NCI-H2107 treated with DMSO at 0.1 percent for 48 hours (cell line): ENCODE results near the gene POU3F1.
A peak's percentile ranks its signal among the peaks of the same experiment; 100 is the strongest.
"Not testable (repeated sequence)": the region's sequence is repeated elsewhere in the genome, so short reads cannot be mapped to it uniquely, and the experiment has no call there.

ENCODE experiments used
- DNase-seq: peaks from one replicate; lab custom pipeline; 2025; ENCODE audit not compliant: unreplicated experiment; lab: John Stamatoyannopoulos, UW

POU3F1 gene

DNA sequence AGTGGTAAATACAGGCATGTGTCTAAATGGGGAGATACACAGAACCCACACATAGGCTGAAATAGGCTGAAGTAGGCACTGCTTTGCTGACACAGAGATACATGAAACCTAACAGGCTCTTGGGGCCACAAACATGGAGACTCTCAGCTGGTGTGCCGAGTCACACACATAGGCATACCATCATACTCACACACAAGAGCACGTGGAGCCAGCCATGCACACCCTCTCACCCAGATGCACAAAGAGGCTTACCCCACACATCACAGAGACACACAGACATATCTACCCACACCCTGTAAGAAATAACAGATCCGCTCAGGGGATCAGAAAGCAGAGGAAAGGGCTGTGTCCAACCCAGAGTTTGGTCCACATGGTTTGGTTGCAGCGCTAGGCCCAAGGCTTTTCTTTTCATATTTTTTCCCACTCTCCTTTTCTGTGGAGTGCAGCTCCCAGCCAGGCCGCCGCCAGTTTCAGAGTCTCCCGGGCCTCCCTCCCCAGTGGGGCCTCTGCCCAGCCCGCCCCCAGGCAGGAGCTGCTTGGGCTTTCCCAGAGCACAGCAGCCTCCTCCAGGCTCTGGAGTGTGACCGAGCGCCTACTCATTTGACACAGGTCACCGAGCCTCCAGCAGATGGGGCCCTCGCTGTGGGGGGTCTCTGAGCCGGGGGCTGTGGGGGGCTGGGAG lies 3.9 kb upstream of the POU3F1 start:
- DNase-seq, result no peak

DNA sequence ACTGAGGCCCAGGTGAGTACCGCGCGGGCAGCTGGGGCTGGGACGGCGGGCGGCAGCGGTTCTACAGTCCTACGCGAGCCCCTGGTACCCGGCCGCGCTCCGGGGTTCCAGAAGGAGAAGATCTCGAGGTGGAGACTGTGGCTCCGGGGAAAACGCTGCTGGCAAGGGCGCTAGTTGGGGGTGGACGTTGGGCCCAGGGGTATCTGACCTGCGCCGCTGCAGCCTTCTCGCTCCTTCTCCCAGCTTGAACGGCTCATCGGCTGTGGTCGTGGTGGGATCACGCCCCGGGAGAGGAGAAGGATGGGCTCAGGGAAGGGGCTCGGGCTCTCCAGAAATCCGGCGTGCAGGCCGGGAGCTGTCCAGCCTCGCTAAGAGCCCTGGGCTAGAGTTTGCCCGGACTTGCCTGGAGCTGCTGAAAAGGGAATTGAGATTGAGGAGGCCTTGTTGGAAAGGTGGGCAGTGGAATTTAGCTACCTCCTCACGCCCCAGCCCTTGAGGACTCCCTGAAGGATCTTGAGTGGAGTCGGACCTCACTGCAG lies 1.1 kb upstream of the POU3F1 start:
- DNase-seq, result no peak

DNA sequence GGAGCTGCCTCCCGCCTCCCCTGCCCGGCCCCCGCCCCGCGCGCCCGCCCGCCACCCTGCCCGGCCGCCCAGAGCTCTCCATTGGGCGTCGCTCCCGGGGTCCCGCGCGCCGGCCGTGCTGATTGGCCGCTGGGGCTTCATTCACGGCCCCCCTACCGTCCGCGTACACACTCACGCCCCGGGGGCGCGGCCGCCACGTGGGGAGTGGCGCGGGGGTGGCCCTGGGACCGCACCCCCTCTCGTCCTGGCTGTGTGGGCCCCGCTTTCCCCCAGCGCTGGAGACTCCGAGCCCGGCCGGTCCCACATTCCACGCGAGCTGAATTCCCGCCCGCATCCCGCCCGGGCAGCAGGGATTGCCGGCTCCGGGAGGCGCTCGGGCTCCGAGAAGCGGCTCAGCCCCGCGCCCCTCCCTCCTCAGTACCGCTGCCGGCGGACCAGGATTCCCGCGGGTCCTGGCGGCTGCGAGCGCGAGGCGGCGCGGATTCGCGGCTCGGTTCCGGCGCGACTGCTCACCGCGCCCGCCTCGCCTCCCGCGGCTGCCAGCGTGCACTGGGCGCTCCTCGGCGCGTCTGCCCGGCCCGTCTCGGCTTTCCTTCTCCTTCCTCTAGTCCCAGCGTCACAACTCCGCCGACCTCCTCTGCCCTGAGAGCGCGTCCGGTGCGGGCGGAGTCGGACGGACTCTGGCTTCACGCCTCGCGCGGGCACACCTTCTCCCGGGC lies 450 bp upstream of the POU3F1 start:
- peak; percentile 2 for DNase-seq

DNA sequence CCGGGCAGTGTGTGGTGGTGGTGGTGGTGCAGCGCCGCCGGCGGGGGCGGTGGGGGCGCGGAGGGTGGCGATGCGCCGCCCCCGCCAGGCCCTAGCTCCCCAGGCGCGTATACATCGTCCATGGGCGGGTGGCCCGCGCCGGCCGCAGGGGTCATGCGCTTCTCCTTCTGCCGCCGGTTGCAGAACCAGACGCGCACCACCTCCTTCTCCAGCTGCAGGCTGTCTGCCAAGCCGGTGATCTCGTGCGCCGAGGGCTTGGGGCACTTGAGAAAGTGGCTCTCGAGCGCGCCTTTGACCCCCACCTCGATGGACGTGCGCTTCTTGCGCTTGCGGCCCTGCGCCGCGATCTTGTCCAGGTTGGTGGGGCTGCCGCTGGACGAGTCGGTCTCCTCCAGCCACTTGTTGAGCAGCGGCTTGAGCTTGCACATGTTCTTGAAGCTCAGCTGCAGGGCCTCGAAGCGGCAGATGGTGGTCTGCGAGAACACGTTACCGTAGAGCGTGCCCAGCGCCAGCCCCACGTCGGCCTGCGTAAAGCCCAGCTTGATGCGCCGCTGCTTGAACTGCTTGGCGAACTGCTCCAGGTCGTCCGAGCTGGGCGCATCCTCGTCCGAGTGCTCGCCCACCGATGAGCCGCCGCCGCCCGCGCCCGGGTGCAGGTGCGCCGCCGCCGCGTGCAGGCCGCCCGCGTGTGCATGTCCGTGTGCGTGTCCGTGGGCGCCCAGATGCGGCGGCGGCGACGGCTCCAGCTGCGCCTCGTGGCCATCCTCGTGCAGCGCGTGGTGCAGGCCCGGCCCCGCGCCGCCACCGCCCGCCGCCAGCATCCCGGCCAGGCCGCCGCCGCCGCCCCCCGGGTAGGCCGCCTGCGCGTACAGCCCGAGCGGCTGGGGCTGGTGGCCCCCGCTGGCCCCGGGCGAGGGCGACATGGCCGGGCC lies 926 bp downstream of the POU3F1 start:
- no peak for DNase-seq

DNA sequence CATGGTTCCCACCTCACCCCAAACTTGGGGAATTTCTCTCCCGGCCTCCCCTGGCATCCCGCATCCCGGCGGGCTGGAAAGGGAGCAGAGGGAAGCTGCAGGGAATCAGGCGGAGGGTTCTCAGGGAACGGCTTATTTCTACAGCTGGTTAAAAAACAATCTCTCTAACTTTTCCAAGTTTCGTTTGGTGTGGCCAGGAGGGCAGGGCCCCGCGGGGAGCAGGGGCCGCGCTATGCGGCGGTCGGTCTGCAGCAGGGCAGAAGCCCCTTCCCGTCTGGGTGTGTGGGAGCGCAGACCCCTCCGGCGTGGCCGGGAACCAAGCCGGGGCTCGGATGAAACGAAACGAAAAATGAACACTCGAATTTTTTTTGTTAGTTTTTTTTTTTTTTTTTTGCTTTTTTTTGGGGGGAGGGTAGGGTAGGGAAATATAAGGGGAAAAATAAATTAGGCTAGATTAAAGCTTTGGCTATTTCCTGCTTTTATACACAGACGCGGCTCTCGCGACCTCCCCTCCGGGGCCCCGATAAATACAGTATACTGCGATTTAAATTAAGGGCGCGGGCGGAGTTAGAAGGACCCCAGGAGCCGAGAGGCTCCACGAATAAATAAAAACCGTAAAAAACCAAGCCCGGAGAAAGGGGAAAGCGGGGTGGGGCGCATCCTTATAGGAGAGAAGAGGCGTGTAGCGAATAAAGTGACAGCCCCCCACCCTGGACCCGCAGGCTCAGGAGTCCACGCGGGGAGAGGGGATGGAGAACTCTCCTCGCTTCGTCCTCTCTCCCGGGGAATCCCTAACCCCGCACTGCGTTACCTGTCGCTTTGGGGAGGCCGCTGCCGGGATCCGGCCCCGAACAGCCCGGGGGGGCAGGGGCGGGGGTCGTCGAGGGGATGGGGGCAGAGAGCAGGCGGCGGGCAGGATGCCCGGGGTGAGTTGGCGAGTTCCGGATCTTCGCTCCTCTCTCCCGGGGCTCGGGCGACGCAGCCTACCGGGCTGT lies 2.1 kb downstream of the POU3F1 start:
- DNase-seq, result no peak

DNA sequence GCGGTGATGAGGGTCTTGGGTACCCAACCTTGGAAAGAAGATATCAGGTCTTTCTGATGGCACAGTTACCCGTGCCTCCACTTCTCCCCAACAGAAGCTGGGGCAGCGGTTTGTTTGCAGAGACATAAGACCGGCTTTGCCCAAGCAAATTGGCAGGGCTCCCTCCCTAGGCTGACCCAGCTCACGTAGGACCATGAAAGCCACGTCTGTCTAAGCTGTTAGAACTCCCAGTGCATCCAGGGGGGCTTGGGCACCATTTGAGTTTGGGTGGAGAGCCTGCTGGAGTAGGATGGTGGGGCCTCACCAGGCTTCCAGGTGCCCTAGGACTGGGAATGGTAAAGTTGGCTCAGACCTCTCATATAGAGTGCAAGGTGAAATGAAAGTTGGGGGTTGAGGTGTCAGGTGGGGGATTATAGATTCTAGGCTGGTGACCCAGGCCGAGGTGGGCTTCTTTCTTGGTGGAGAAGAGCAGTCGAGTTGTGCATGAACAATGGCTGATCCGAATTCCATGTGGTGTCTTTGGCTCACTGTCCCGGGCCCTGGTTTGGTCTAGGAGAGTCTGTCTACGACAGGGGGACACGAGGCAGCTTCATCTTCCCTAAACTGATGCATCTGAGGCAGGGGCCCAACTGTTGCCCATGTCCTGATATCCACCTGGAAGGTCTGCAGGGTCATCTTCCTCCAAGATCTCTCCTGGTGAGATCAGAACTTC lies 3.4 kb downstream of the POU3F1 start:
- no peak for DNase-seq

- DNase-seq, result no peak
These were observed 4.4 kb downstream of the POU3F1 start for GRCh38 chr1:38041936-38042834.

DNA sequence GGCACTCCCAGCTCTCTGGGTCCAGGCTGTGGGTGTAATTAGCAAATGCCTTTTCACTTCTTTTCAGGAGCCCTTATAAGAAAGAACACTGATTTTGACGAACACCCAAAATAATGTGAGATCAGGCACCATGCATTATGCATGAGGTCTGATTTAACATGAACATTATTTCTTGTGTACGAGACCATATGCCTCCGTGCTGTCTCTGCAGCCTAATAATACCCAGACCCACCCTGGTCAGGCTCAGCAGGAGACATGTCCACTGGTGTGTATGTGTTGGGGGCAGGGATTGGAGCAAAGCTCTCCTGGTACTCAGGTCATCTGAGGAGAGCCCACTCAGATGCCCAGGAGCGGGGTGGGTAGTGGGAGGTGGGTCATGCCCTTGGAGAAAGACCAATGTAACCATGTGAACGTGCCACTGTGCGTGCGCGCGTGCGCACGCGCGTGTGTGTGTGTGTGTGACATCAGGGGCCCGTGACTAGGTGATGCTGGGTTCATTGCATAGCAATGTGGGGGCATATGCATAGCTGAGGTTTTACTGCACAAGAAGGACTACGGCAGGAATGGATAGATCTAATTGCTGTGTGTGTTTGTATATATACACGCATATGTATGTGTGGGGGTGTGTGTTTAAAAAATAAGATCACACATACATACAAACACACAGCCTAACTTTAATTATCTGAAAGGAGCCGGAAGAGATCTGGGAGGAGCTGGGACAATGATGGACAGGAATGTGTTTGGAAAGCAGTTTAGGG lies 7.1 kb downstream of the POU3F1 start:
- no peak for DNase-seq

DNA sequence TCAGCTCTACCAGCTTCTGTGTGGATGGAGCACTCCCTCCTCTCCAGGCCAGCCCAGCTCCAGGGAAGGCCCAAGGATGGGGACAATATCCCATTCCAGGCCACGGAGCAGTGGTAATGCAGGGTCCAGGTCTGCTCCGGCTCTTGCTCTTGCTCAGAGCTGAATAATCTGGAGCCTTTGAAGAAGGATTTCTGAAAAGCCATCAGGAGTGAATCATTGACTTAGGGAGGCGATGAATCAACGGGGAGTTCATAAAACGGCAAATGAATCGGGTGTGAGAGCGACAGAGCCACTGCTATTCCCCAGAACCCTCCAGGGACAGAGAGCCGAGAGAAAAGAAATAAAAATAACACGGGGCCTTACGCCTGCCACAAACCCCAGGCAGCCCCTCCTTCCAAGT lies 7.7 kb downstream of the POU3F1 start:
- DNase-seq, result no peak

DNA sequence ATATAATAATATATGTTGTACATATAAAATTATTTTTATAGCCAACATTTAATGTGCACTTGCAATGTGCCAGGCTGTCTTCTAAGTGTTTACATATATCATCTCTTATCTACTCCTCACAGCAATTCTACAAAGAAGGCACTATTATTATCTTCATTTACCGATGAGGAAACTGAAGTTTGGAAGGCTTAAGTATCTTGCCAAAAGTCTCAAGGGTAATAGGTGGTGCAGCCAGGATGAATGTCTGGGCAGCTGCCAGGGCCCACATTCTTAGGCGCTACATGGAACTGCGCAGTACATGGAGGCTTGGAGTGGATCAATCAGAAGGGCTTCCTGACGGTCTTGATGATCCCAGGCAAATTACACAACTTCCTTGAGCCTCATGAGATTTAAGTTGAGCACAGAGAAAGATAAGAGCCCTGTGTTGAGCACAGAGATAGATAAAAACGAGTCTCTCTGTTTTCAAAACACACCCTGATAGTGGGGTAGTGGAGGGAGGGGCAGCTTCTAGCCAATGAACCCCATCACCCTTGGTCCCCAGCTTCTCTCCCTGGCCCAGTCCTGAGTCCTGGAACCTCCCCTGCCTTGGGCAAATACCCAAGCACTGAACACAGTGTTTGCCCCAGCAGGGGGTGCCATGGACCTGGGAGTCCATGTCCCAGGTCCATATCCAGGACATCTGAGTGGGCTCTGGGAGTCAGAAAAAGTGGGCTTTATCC lies 9.2 kb downstream of the POU3F1 start:
- DNase-seq, result no peak

DNA sequence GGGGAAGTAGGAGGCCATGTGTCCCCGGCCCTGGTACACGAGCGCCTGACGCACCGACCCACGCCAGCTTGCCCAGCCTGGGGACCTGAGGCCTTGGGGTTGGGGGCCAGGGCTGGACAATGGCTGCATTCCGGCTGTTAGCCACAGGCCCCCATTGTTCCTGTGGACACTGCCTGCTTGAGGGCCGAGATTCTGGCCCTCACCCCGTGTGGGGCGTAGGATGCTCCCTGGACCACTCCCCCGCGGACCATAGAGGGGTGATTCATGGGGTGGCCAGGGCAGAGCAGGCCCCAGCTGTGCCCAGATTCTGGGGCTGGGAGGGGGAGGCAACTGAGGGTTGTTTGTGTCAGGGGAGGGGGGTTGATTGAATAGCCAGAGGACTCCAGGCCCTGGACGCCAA lies 11.7 kb downstream of the POU3F1 start:
- no peak for DNase-seq

DNA sequence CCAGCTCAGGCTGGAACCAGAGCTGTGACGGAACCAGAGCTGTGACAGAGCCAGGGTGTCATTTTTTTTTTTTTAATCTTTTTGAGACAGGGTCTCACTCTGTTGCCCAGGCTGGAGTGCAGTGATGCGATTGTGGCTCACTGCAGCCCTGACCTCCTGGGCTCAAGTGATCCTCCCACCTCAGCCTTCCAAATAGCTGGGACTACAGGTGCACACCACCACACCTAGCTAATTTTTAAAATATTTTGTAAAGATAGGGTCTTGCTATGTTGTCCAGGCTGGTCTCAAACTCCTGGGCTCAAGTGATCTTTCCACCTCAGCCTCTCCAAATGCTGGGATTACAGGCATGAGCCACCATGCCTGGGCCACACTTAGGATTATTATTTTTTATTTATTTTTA lies 13.6 kb downstream of the POU3F1 start:
- DNase-seq, result not testable (repeated sequence)

GRCh38 chr1:38031513-38031866 lies 15.1 kb downstream of the POU3F1 start:
- DNase-seq, result no peak

GRCh38 chr1:38030596-38031512 lies 15.7 kb downstream of the POU3F1 start:
- DNase-seq, result no peak

DNA sequence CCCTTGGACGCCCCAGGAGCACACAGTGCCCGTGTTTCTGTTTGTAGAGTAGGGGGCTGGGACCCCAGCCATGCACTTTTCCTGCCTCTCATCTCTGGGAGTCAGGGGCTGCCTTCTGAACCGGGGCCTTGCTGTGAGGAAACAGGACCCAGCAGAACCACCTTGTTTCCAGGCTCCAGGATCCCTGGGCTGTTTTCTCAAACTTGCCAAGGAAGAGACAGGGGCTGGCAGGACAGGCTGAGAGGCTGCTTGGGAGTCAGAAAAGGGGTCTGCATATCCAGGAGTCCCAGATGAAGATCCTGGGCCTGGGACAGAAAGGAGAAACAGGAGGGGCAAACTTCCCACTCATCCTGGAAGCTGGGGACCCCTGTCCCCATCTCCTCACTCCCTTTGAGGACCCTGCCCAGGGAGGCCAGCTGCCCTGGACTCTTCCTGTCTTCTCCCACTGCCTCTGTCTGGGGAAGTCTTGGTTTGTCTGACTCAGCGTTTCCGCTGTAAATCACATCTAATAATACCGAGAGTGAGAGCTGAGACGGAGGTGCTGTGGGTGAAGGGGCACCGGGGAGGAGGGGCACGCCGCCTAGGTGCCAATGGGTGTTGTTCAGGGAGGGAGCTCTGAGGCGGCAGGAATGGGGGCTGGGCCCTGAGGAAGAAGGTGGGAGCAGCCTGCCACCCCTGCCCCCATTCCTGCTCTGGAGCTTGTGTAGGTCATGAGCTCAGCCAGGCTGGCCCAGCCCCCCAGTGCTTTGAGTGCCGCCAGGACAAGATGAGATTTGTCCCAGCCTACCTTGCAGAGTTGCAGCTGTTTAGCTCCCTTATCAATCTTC lies 16.7 kb downstream of the POU3F1 start:
- no peak for DNase-seq
